ENCODE data around the gene SUSD4.
A peak's percentile ranks its signal among the peaks of the same experiment; 100 is the strongest.

SUSD4 gene

GRCh38 chr1:223363057-223363855 is 720 bp downstream of the SUSD4 start:
- peak; percentile 28 for DNase-seq (ENCODE audit: low spot score)

GRCh38 chr1:223358826-223359225 is 5.2 kb downstream of the SUSD4 start:
- no peak for DNase-seq (ENCODE audit: low spot score)

- no peak for DNase-seq (ENCODE audit: low spot score)
These were observed 8.3 kb downstream of the SUSD4 start for GRCh38 chr1:223355699-223356098.

GRCh38 chr1:223353939-223354338 is 10.0 kb downstream of the SUSD4 start:
- no peak for DNase-seq (ENCODE audit: low spot score)

GRCh38 chr1:223352944-223353343 is 11.0 kb downstream of the SUSD4 start:
- DNase-seq (ENCODE audit: low spot score), result no peak

GRCh38 chr1:223350361-223350908 is 13.5 kb downstream of the SUSD4 start:
- no peak for DNase-seq (ENCODE audit: low spot score)

GRCh38 chr1:223349241-223349640 is 14.7 kb downstream of the SUSD4 start:
- no peak for DNase-seq (ENCODE audit: low spot score)

GRCh38 chr1:223348439-223348838 is 15.5 kb downstream of the SUSD4 start:
- DNase-seq (ENCODE audit: low spot score), result no peak

GRCh38 chr1:223347583-223347982 is 16.4 kb downstream of the SUSD4 start:
- no peak for DNase-seq (ENCODE audit: low spot score)

- no peak for DNase-seq (ENCODE audit: low spot score)
These were observed 17.7 kb downstream of the SUSD4 start for GRCh38 chr1:223346311-223346710.

GRCh38 chr1:223345720-223346119 is 18.3 kb downstream of the SUSD4 start:
- DNase-seq (ENCODE audit: low spot score), result no peak

- no peak for DNase-seq (ENCODE audit: low spot score)
These were observed 19.5 kb downstream of the SUSD4 start for GRCh38 chr1:223344491-223344890.

GRCh38 chr1:223343692-223344091 is 20.3 kb downstream of the SUSD4 start:
- no peak for DNase-seq (ENCODE audit: low spot score)

- no peak for DNase-seq (ENCODE audit: low spot score)
These were observed 22.9 kb downstream of the SUSD4 start for GRCh38 chr1:223341121-223341520.

- no peak for DNase-seq (ENCODE audit: low spot score)
These were observed 23.3 kb downstream of the SUSD4 start for GRCh38 chr1:223340637-223341036.

- no peak for DNase-seq (ENCODE audit: low spot score)
These were observed 24.1 kb downstream of the SUSD4 start for GRCh38 chr1:223339861-223340260.

- no peak for DNase-seq (ENCODE audit: low spot score)
These were observed 24.9 kb downstream of the SUSD4 start for GRCh38 chr1:223338811-223339746.

- DNase-seq (ENCODE audit: low spot score), result no peak
These were observed 26.7 kb downstream of the SUSD4 start for GRCh38 chr1:223337174-223337869.

GRCh38 chr1:223334156-223334555 is 29.8 kb downstream of the SUSD4 start:
- DNase-seq (ENCODE audit: low spot score), result no peak

- no peak for DNase-seq (ENCODE audit: low spot score)
These were observed 31.0 kb downstream of the SUSD4 start for GRCh38 chr1:223332997-223333396.

GRCh38 chr1:223331929-223332328 is 32.0 kb downstream of the SUSD4 start:
- no peak for DNase-seq (ENCODE audit: low spot score)

- DNase-seq (ENCODE audit: low spot score), result no peak
These were observed 32.7 kb downstream of the SUSD4 start for GRCh38 chr1:223331301-223331700.
